ENCODE measurements around the gene F2R. TPM values are rescaled to one million over a fixed set of nuclear protein-coding genes. Genes with fewer than 3 reads are reported as not detected.

The F2R gene
- 0.20 TPM in 1 of 2 replicates, not detected in the other for polyA plus RNA-seq

DNA sequence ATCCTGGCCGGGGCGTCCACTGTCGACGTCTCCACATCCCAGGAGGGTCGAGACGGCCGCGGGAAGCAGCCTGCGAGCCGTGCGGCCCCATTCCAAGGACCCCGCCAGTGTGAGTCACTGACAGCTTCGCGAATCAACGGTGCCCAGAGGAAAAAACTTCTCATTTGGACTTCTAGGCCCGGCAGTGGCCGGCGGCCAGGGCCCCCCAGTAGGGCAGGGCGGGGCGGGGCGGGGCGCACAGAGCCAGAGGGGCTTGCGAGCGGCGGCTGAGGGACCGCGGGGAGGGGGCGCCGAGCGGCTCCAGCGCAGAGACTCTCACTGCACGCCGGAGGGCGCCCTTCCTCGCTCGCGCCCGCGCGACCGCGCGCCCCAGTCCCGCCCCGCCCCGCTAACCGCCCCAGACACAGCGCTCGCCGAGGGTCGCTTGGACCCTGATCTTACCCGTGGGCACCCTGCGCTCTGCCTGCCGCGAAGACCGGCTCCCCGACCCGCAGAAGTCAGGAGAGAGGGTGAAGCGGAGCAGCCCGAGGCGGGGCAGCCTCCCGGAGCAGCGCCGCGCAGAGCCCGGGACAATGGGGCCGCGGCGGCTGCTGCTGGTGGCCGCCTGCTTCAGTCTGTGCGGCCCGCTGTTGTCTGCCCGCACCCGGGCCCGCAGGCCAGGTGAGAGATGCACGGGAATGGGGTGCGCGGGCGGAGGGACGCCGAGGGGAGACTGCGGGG is at the start of gene F2R:
F2R (plus strand) TSS at position 391 of the 720 bp plus-strand sequence; CDS start at position 573, 182 bp downstream.

Other genes starting within 250 kb of the F2R start
- not detected in 2 replicates for gene F2RL2, start 92.7 kb upstream of the F2R start, polyA plus RNA-seq
- gene F2RL1, start 102.9 kb downstream of the F2R start, polyA plus RNA-seq: not detected in 2 replicates
- not detected in 2 replicates for gene S100Z, start 133.9 kb downstream of the F2R start, polyA plus RNA-seq
- 9.1 TPM in 1 of 2 replicates, not detected in the other for gene CRHBP, start 236.9 kb downstream of the F2R start, polyA plus RNA-seq